GM12873 (cell line): ENCODE data around the gene NRDC.

Experiments
- CTCF ChIP-seq: IDR thresholded peaks from 2 replicates; pipeline ENCODE4 v1.5.1; 2012; ENCODE audit warnings: low read depth, mild to moderate bottlenecking, moderate library complexity, low read length, control low read depth; ENCODE audit not compliant: insufficient read depth; ENCODE audit errors: missing control alignments

Gene NRDC

GRCh38 chr1:51744506-51745303 is 133.8 kb downstream of the NRDC start:
- no peak for TF ChIP-seq CTCF

GRCh38 chr1:51741121-51741681 is 137.3 kb downstream of the NRDC start:
- no peak for TF ChIP-seq CTCF

GRCh38 chr1:51740652-51741051 is 137.9 kb downstream of the NRDC start:
- no peak for TF ChIP-seq CTCF
